ENCODE results near the gene LPCAT1. TPM values are rescaled to one million over a fixed set of nuclear protein-coding genes. Genes with fewer than 3 reads are reported as not detected.

The LPCAT1 gene
- total and polyA plus RNA-seq, 10 of the 15 experiments (the other 5 are each of a cell fraction or from before 2014, with no cell fraction given) = 2.3 to 109 (median 72.7) TPM

- no peak for TF ChIP-seq POLR2AphosphoS5 (IDR thresholded peaks at IDR 0.05; ENCODE audit: low read length)
- no peak for TF ChIP-seq NBN (IDR thresholded peaks at IDR 0.05)
- TF ChIP-seq SP1 (IDR thresholded peaks at IDR 0.05; ENCODE audit: low read depth, low read length) = no peak
- TF ChIP-seq EED (IDR thresholded peaks at IDR 0.05; ENCODE audit: low read depth) = no peak
Measured at GRCh38 chr5:1412621-1413020, 111.1 kb downstream of the LPCAT1 start (continued).

- ChIA-PET CTCF (no interaction called here), RAD21 (ENCODE audit: unreplicated experiment) (no interaction called here), POLR2A (no interaction called here), SMC1A (ENCODE audit: uncharacterized antibody, unreplicated experiment) (no interaction called here)
- H4K20me1 ChIP-seq (ENCODE audit: control insufficient read depth, insufficient read depth) = no peaks in the 10 kb centered on the region
- TF ChIP-seq SMC3 (IDR thresholded peaks at IDR 0.05; ENCODE audit: borderline replicate concordance, low read length) (no peak), ATF7 (IDR thresholded peaks at IDR 0.05; ENCODE audit: low read depth) (no peak), TCF3 (IDR thresholded peaks at IDR 0.05; ENCODE audit: borderline replicate concordance, insufficient read depth, low read depth, low read length) (no peak)
- no peaks in the 10 kb centered on the region for H3K9me3 ChIP-seq (replicated peaks; ENCODE audit: control insufficient read depth, insufficient read depth, low read length)
- in situ Hi-C loops (cut with MboI) = no loop called here
- FAIRE-seq (no peak), ATAC-seq (no peak), DNase-seq (ENCODE audit: low read depth, low spot score) (no peak)
- H3K36me3 ChIP-seq (ENCODE audit: control insufficient read depth in 2 of 2, insufficient read depth in 2 of 2, low read length in 1 of 2) = no peaks in the 10 kb centered on the region
- H3K4me3 ChIP-seq = no peak overlapping the region
- no peak overlapping the region for H3K4me2 ChIP-seq (ENCODE audit: control insufficient read depth, insufficient read depth)
- H3K9ac ChIP-seq (ENCODE audit: control insufficient read depth, insufficient read depth, low read length) = no peak overlapping the region
- H3K79me2 ChIP-seq (ENCODE audit: control insufficient read depth, insufficient read depth, low read length) = no peaks in the 10 kb centered on the region
- intact Hi-C loops (cut with micrococcal nuclease; ENCODE audit: unreplicated experiment) = no loop called here
- no peak overlapping the region for H2AFZ ChIP-seq (ENCODE audit: control insufficient read depth, low read depth, low read length)
- H3K27me3 ChIP-seq (replicated peaks in 1 of 2; ENCODE audit: control insufficient read depth in 2 of 2, insufficient read depth in 2 of 2, low read length in 1 of 2) = peaks cover 0 to 3% of the 10 kb centered on the region in 2 experiments; a peak in 3 of 4 replicates
- no peaks in the 10 kb centered on the region for H3K4me1 ChIP-seq (ENCODE audit: control insufficient read depth, insufficient read depth, low read length)
- 22% methylated on average over 16 of the region's 16 CpGs for WGBS (ENCODE audit: insufficient coverage, insufficient replicate concordance, low lambda C conversion rate, missing lambda C conversion rate)
- BruUV-seq (replicated peaks) = no TSS peak
- H3K27ac ChIP-seq (ENCODE audit: control insufficient read depth, insufficient read depth) = no peak overlapping the region
Measured at GRCh38 chr5:1412163-1412562, 111.6 kb downstream of the LPCAT1 start.

Small RNA genes lying within 50 kb of the gene (microRNA-seq; reads per million reads assigned to microRNA genes)
- gene MIR6075 = not detected

Small RNA genes lying within 50 kb of the gene (small RNA-seq; reads per million reads assigned to genes)
- not detected for gene MIR6075

Other genes starting within 250 kb of the LPCAT1 start
- 8.6 and 9.0 TPM in 2 replicates for gene TERT, start 228.9 kb downstream of the LPCAT1 start, total RNA-seq (2014; rRNA removed)
- 3.4 and 3.5 TPM in 2 replicates for gene TERT, start 228.9 kb downstream of the LPCAT1 start, total RNA-seq (2014; rRNA removed; fragmentation: Illumina TruSeq; extraction: Trizol)
- gene TERT, start 228.9 kb downstream of the LPCAT1 start, total RNA-seq (2021) = 14.8 and 21.5 TPM in 2 replicates
- 2.4 and 3.8 TPM in 2 replicates for gene TERT, start 228.9 kb downstream of the LPCAT1 start, polyA plus RNA-seq (2011; rRNA removed)
- gene TERT, start 228.9 kb downstream of the LPCAT1 start, polyA plus RNA-seq (2014; fragmentation: Illumina TruSeq; extraction: Trizol) = 0.57 and 2.4 TPM in 2 replicates
- under 1 TPM; 0.08 to 0.55 TPM for gene TERT, start 228.9 kb downstream of the LPCAT1 start, polyA plus RNA-seq (2014; fragmentation: Nextera tagmentation; extraction: Ambion mirVana)
- gene TERT, start 228.9 kb downstream of the LPCAT1 start, polyA plus RNA-seq (2014; rRNA removed) = 17.4 and 17.8 TPM in 2 replicates
- 1 to 10 TPM; 6.1 to 6.5 TPM for gene TERT, start 228.9 kb downstream of the LPCAT1 start, polyA plus RNA-seq (2016; fragmentation: Nextera tagmentation; extraction: Ambion mirVana)
- gene CLPTM1L, start 178.9 kb downstream of the LPCAT1 start, total RNA-seq (2014; rRNA removed) = 266 and 278 TPM in 2 replicates
- 142 and 171 TPM in 2 replicates for gene CLPTM1L, start 178.9 kb downstream of the LPCAT1 start, total RNA-seq (2014; rRNA removed; fragmentation: Illumina TruSeq; extraction: Trizol)
- 140 and 147 TPM in 2 replicates for gene CLPTM1L, start 178.9 kb downstream of the LPCAT1 start, total RNA-seq (2021)
- gene CLPTM1L, start 178.9 kb downstream of the LPCAT1 start, polyA plus RNA-seq (2011; rRNA removed) = 80.8 and 124 TPM in 2 replicates
- gene CLPTM1L, start 178.9 kb downstream of the LPCAT1 start, polyA plus RNA-seq (2014; fragmentation: Illumina TruSeq; extraction: Trizol) = 87.8 and 163 TPM in 2 replicates
- gene CLPTM1L, start 178.9 kb downstream of the LPCAT1 start, polyA plus RNA-seq (2014; fragmentation: Nextera tagmentation; extraction: Ambion mirVana) = 10 to 100 TPM in 1 of 2 experiments, 1 to 10 TPM in 1; 2.9 to 22.8 TPM
- 195 and 219 TPM in 2 replicates for gene CLPTM1L, start 178.9 kb downstream of the LPCAT1 start, polyA plus RNA-seq (2014; rRNA removed)
- gene CLPTM1L, start 178.9 kb downstream of the LPCAT1 start, polyA plus RNA-seq (2016; fragmentation: Nextera tagmentation; extraction: Ambion mirVana) = 10 to 100 TPM; 34.2 to 39.9 TPM
- gene SLC6A3, start 78.5 kb downstream of the LPCAT1 start, total RNA-seq (2014; rRNA removed) = not detected in 2 replicates
- gene SLC6A3, start 78.5 kb downstream of the LPCAT1 start, total RNA-seq (2014; rRNA removed; fragmentation: Illumina TruSeq; extraction: Trizol) = not detected in 2 replicates
- gene SLC6A3, start 78.5 kb downstream of the LPCAT1 start, total RNA-seq (2021) = not detected in 2 replicates
- gene SLC6A3, start 78.5 kb downstream of the LPCAT1 start, polyA plus RNA-seq (2011; rRNA removed) = 0.01 TPM in 1 of 2 replicates, not detected in the other
- gene SLC6A3, start 78.5 kb downstream of the LPCAT1 start, polyA plus RNA-seq (2014; fragmentation: Illumina TruSeq; extraction: Trizol) = not detected in 2 replicates
- not detected for gene SLC6A3, start 78.5 kb downstream of the LPCAT1 start, polyA plus RNA-seq (2014; fragmentation: Nextera tagmentation; extraction: Ambion mirVana)
- not detected in 2 replicates for gene SLC6A3, start 78.5 kb downstream of the LPCAT1 start, polyA plus RNA-seq (2014; rRNA removed)
- gene SLC6A3, start 78.5 kb downstream of the LPCAT1 start, polyA plus RNA-seq (2016; fragmentation: Nextera tagmentation; extraction: Ambion mirVana) = not detected